HG03378 (cell line): ENCODE results near the gene ATP10A.
"Not testable (repeated sequence)": the region's sequence is repeated elsewhere in the genome, so short reads cannot be mapped to it uniquely, and the experiment has no call there.

Experiments used
- ATAC-seq: cut with Tn5 transposase; IDR thresholded peaks from one replicate; pipeline ENCODE4 v1.9.1; 2021; ENCODE audit warnings: mild to moderate bottlenecking, moderate library complexity; ENCODE audit not compliant: unreplicated experiment

ATP10A gene

GRCh38 chr15:25883463-25884259 lies 20.5 kb upstream of the ATP10A start:
- ATAC-seq = no peak

GRCh38 chr15:25882466-25882865 lies 19.3 kb upstream of the ATP10A start:
- no peak for ATAC-seq

- not testable (repeated sequence) for ATAC-seq
Measured at GRCh38 chr15:25880877-25881276, 17.8 kb upstream of the ATP10A start.

- ATAC-seq = no peak
Measured at GRCh38 chr15:25880411-25880810, 17.3 kb upstream of the ATP10A start.

GRCh38 chr15:25879438-25879837 lies 16.3 kb upstream of the ATP10A start:
- ATAC-seq = no peak

GRCh38 chr15:25877681-25878080 lies 14.6 kb upstream of the ATP10A start:
- no peak for ATAC-seq

GRCh38 chr15:25876231-25877140 lies 13.4 kb upstream of the ATP10A start:
- no peak for ATAC-seq

- no peak for ATAC-seq
Measured at GRCh38 chr15:25875566-25875965, 12.4 kb upstream of the ATP10A start.

GRCh38 chr15:25874379-25874778 lies 11.3 kb upstream of the ATP10A start:
- ATAC-seq = no peak

GRCh38 chr15:25871403-25871802 lies 8.3 kb upstream of the ATP10A start:
- ATAC-seq = no peak

GRCh38 chr15:25870938-25871337 lies 7.8 kb upstream of the ATP10A start:
- no peak for ATAC-seq

- ATAC-seq = no peak
Measured at GRCh38 chr15:25869701-25870100, 6.6 kb upstream of the ATP10A start.

GRCh38 chr15:25866874-25867273 lies 3.7 kb upstream of the ATP10A start:
- no peak for ATAC-seq

- no peak for ATAC-seq
Measured at GRCh38 chr15:25866251-25866650, 3.1 kb upstream of the ATP10A start.

GRCh38 chr15:25864966-25865365 lies 1.8 kb upstream of the ATP10A start:
- no peak for ATAC-seq

- ATAC-seq = no peak
Measured at GRCh38 chr15:25863968-25864580, 947 bp upstream of the ATP10A start.

- no peak for ATAC-seq
Measured at GRCh38 chr15:25862472-25863110, 536 bp downstream of the ATP10A start.

- ATAC-seq = no peak
Measured at GRCh38 chr15:25862071-25862471, 1.1 kb downstream of the ATP10A start.

GRCh38 chr15:25860885-25861866 lies 2.0 kb downstream of the ATP10A start:
- no peak for ATAC-seq
